LNCaP clone FGC (cell line): ENCODE measurements around the gene REV3L.
A peak's percentile ranks its signal among the peaks of the same experiment; 100 is the strongest.
"Not testable (repeated sequence)": the region's sequence is repeated elsewhere in the genome, so short reads cannot be mapped to it uniquely, and the experiment has no call there.

Experiments
- DNase-seq: peaks from one replicate; pipeline ENCODE4 v3.0.0-alpha.2; 2011; ENCODE audit warnings: low read depth
- H3K4me3 ChIP-seq: 2 replicates; pipeline ENCODE4 v1.5.1; 2011; ENCODE audit warnings: mild to moderate bottlenecking, low read depth, low read length, control low read depth
- CTCF ChIP-seq: IDR thresholded peaks from 2 replicates; pipeline ENCODE4 v1.5.1; 2012; ENCODE audit warnings: mild to moderate bottlenecking; ENCODE audit not compliant: control insufficient read depth, insufficient read depth; ENCODE audit errors: extremely low read depth

REV3L gene

GRCh38 chr6:111263837-111264236, 219.2 kb downstream of the REV3L start:
- TF ChIP-seq CTCF, result no peak
- DNase-seq, result no peak
- no peak overlapping the region for H3K4me3 ChIP-seq

GRCh38 chr6:111260570-111261298, 222.3 kb downstream of the REV3L start:
- no peak for DNase-seq
- no peak for TF ChIP-seq CTCF
- H3K4me3 ChIP-seq, result no peak overlapping the region

- peak overlapping the region; percentile 72 for H3K4me3 ChIP-seq
- peak; percentile 97 for TF ChIP-seq CTCF
Measured at GRCh38 chr6:111259089-111259831, 223.8 kb downstream of the REV3L start.

GRCh38 chr6:111258615-111259088, 224.4 kb downstream of the REV3L start:
- TF ChIP-seq CTCF, result no peak
- no peak for DNase-seq
- H3K4me3 ChIP-seq, result peak overlapping the region; percentile 72

More at GRCh38 chr6:111259089-111259831, 223.8 kb downstream of the REV3L start:
- DNase-seq, result peak; percentile 98

- DNase-seq, result no peak
- no peak overlapping the region for H3K4me3 ChIP-seq
- TF ChIP-seq CTCF, result no peak
Measured at GRCh38 chr6:111258010-111258409, 225.0 kb downstream of the REV3L start.

GRCh38 chr6:111256646-111257045, 226.4 kb downstream of the REV3L start:
- no peak for DNase-seq
- peak; percentile 14; the same call in 1 of the 2 replicates for TF ChIP-seq CTCF
- H3K4me3 ChIP-seq, result no peak overlapping the region

- H3K4me3 ChIP-seq, DNase-seq: not testable (repeated sequence)
Measured at GRCh38 chr6:111255838-111256237, 227.2 kb downstream of the REV3L start.
